GM18526 (cell line): ENCODE measurements around the gene NOP16.

ENCODE experiments used
- POLR2A ChIP-seq: IDR thresholded peaks from 3 replicates; pipeline ENCODE4 v1.6.1; 2011; ENCODE audit not compliant: insufficient read length; ENCODE audit errors: extremely low read depth

The NOP16 gene

GRCh38 chr5:176388444-176389134 lies at the start of gene NOP16, which contains the start of gene HIGD2A:
Gene NOP16, minus strand, starts transcription at chr5:176388598. Its CDS starts 59 bp downstream, at chr5:176388539.
Gene HIGD2A, plus strand, starts transcription at chr5:176388751. Its CDS starts 69 bp downstream, at chr5:176388820.
- TF ChIP-seq POLR2A = peak; percentile 87

GRCh38 chr5:176436656-176437055 lies 48.3 kb upstream of the NOP16 start:
- TF ChIP-seq POLR2A = no peak

DNA sequence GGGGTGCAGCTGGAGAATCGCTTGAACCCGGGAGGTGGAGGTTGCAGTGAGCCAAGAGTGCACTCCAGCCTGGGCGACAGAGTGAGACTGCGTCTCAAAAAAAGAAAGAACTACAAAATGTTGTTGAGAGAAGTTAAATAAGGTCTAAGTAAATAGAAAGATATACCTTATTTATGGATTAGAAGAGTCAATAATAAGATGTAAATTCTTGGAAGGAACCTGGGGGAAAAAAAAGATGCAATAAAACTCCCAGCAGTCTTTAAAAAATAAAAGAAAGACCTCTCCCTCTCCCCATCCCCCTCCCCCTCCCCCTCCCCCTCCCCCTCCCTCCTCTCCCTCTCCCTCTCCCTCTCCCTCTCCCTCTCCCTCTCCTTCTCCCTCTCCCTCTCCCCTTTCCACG lies 44.3 kb upstream of the NOP16 start:
- no peak for TF ChIP-seq POLR2A

- TF ChIP-seq POLR2A = no peak
Observed at GRCh38 chr5:176429972-176430371, 41.6 kb upstream of the NOP16 start.

DNA sequence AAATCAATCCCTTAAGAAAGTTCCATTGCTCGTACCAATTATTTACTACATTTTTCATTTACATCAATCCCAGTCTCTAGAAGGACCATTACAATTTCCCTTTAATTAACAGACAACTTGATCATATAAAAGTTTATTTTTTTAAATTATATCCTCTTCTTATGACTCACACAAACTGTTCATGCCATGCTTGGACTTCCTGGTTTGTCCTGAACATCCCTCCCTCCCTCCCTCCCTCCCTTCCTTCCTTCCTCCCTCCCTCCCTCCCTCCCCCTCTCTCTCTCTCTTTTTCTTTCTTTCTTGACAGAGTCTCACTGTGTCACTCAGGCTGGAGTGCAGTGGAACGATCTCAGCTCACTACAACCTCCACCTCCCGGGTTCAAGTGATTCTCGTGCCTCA lies 39.6 kb upstream of the NOP16 start:
- no peak for TF ChIP-seq POLR2A

GRCh38 chr5:176426876-176427275 lies 38.5 kb upstream of the NOP16 start:
- no peak for TF ChIP-seq POLR2A

DNA sequence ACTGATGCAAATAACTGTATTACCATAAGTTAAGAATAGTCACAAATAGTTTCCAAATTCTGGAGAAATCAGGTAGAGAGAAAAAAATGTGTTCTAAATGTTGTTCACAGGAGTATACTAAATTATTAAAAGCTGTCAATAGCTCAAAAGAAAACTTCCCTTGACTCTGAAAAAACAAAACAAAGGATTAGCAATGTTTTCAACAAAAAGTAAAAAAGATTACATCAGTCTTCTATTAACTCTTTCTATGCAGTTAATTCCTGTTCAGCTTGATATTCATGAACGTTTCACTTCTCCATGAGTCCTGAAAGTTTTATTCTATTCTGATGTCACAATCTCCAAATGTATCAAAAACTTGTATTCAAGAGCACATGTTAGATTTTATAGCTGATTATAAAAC lies 37.4 kb upstream of the NOP16 start:
- TF ChIP-seq POLR2A = no peak

DNA sequence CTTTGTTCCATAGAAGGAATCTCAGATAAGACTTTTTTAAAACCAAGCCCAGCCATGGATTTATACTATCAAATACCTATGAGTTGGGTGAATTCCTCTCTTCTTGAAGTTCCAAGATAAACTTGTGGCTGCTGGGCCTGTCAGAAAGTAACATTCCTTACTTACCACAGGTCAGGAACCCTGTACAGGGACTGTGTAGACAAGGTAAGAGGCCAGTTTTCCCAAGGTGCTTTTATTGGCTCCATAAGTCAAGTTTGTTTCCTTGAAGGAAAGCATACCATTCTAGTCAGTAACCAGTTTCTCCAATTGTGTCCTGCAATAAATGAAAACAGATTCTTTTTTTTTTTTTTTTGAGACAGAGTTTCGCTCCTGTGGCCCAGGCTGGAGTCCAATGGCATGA lies 36.7 kb upstream of the NOP16 start:
- no peak for TF ChIP-seq POLR2A

GRCh38 chr5:176424181-176424580 lies 35.8 kb upstream of the NOP16 start:
- no peak for TF ChIP-seq POLR2A

- TF ChIP-seq POLR2A = no peak
Observed at GRCh38 chr5:176420972-176421544, 32.7 kb upstream of the NOP16 start.

GRCh38 chr5:176420086-176420485 lies 31.7 kb upstream of the NOP16 start:
- TF ChIP-seq POLR2A = no peak

DNA sequence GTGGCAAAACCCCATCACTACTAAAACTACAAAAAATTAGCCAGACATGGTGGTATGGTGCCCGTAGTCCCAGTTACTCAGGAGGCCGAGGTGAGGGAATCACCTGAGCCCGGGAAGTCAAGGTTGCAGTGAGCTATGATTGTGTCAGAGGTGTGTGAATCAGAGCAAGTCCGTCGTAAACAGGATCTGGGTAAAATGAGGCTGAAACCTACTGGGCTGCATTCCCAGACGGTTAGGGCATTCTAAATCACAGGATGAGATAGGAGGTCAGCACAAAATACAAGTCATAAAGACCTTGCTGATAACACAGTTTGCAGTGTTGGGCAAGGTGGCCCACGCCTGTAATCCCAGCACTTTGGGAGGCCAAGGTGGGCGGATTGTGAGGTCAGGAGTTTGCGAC lies 29.9 kb upstream of the NOP16 start:
- no peak for TF ChIP-seq POLR2A

- no peak for TF ChIP-seq POLR2A
Observed at GRCh38 chr5:176416965-176417364, 28.6 kb upstream of the NOP16 start.

- peak; percentile 59 for TF ChIP-seq POLR2A
Observed at GRCh38 chr5:176415952-176416924, 27.8 kb upstream of the NOP16 start, which contains the start of gene CLTB. Gene CLTB, minus strand, starts transcription at chr5:176416539. Its CDS starts 176 bp downstream, at chr5:176416363.

DNA sequence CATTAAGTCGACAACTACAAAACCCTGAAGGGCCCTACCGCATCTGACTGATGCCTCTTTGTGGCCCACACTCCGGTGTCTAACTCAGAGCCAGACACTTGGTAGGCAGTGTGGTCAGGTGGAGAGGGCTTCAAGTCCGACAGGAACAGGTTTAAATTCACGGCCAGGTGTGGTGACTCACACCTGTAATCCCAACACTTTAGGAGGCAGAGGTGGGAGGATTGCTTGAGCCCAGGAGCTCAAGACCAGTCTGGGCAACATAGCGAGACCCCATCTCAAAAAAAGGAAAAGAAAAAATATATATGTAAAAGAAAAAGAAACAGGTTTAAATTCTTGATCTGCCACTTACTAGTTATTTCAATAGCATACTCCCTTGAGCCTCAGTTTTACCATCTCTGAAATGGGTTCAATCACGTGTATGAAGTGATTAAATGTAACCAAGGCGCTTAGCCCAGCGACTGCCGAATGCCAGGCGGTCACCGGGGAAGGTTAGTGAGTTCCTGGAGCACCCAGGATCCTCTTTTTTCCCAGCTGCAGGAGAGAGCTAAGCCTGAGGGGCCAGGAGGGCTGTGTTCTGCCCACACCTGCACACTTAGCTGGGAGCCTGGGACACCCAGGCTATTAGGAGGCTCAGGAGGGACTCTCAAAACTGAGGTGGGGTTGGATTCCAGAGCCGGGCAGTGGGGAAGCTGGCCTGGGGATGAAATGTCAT lies 27.0 kb upstream of the NOP16 start:
- TF ChIP-seq POLR2A = no peak
